ENCODE results near the gene ABCC8.

Gene ABCC8

GRCh38 chr11:17469998-17470397 lies 6.6 kb downstream of the ABCC8 start:
- no peak for DNase-seq

- no peak for DNase-seq
These were observed 8.5 kb downstream of the ABCC8 start for GRCh38 chr11:17468122-17468521.

GRCh38 chr11:17463546-17464174 lies 13.0 kb downstream of the ABCC8 start:
- DNase-seq: no peak

- no peak for DNase-seq
These were observed 13.7 kb downstream of the ABCC8 start for GRCh38 chr11:17462940-17463339.

- DNase-seq: no peak
These were observed 16.2 kb downstream of the ABCC8 start for GRCh38 chr11:17460406-17460805.

GRCh38 chr11:17459236-17459896 lies 17.3 kb downstream of the ABCC8 start:
- no peak for DNase-seq

GRCh38 chr11:17458268-17458667 lies 18.4 kb downstream of the ABCC8 start:
- DNase-seq: no peak

GRCh38 chr11:17457396-17458173 lies 19.1 kb downstream of the ABCC8 start:
- no peak for DNase-seq

GRCh38 chr11:17452668-17453067 lies 24.0 kb downstream of the ABCC8 start:
- DNase-seq: no peak

GRCh38 chr11:17449158-17449557 lies 27.5 kb downstream of the ABCC8 start:
- DNase-seq: no peak

- DNase-seq: no peak
These were observed 30.2 kb downstream of the ABCC8 start for GRCh38 chr11:17446482-17446881.

GRCh38 chr11:17445240-17445795 lies 31.3 kb downstream of the ABCC8 start:
- no peak for DNase-seq

GRCh38 chr11:17443926-17444690 lies 32.5 kb downstream of the ABCC8 start:
- DNase-seq: no peak

GRCh38 chr11:17443423-17443822 lies 33.2 kb downstream of the ABCC8 start:
- no peak for DNase-seq

GRCh38 chr11:17443000-17443399 lies 33.6 kb downstream of the ABCC8 start:
- DNase-seq: no peak

- peak; percentile 43 for DNase-seq
These were observed 37.3 kb downstream of the ABCC8 start for GRCh38 chr11:17439316-17439782.

GRCh38 chr11:17437366-17437765 lies 39.3 kb downstream of the ABCC8 start:
- no peak for DNase-seq

GRCh38 chr11:17434108-17434507 lies 42.5 kb downstream of the ABCC8 start:
- DNase-seq: no peak

GRCh38 chr11:17432002-17432401 lies 44.6 kb downstream of the ABCC8 start:
- DNase-seq: no peak

GRCh38 chr11:17431139-17431538 lies 45.5 kb downstream of the ABCC8 start:
- DNase-seq: no peak

- no peak for DNase-seq
These were observed 46.0 kb downstream of the ABCC8 start for GRCh38 chr11:17430616-17431015.

GRCh38 chr11:17428925-17429324 lies 47.7 kb downstream of the ABCC8 start:
- DNase-seq: no peak

Data from right kidney (tissue), 1 donor.